IMR-90 (cell line): ENCODE measurements around the gene BMP8B. TPM values are rescaled to one million over a fixed set of nuclear protein-coding genes. Genes with fewer than 3 reads are reported as not detected.

Experiments
- ATAC-seq: fragments of 200-7000 bp; cut with Tn5 transposase; 2 replicates; pipeline ENCODE4 v1.9.1; 2020; ENCODE audit warnings: low read depth, mild to moderate bottlenecking, moderate library complexity
- BruUV-seq: library from RNA; stranded (reverse); fragments of 400-500 nt; replicated peaks from 2 replicates; lab custom pipeline; 2021; lab: Mats Ljungman, UMichigan
- CTCF ChIA-PET: fragments of 300-600 bp; formaldehyde crosslinking; extraction: SDS; loops from one replicate; lab custom pipeline; 2021; ENCODE audit warnings: antibody characterized with exemption; lab: Yijun Ruan, JAX
- POLR2A ChIA-PET: fragments of 300-600 bp; sonication (Branson Sonifier 250); formaldehyde crosslinking; loops from one replicate; lab custom pipeline; 2022; ENCODE audit warnings: antibody characterized with exemption; ENCODE audit not compliant: unreplicated experiment; lab: Charles Lee
- DNase-seq: peaks from one replicate; pipeline ENCODE4 v3.0.0; 2013
- H2AFZ ChIP-seq: replicated peaks from 2 replicates; pipeline ENCODE3; 2013; ENCODE audit warnings: low read length, mild to moderate bottlenecking; ENCODE audit not compliant: poor library complexity
- H2AK5ac ChIP-seq: 2 replicates; pipeline ENCODE4 v1.6.1; 2013; ENCODE audit warnings: low read depth, low read length, inconsistent platforms
- H2AK9ac ChIP-seq: replicated peaks from 2 replicates; pipeline ENCODE3; 2013; ENCODE audit warnings: mild to moderate bottlenecking, low read depth, low read length, moderate library complexity; ENCODE audit not compliant: poor library complexity
- H2BK120ac ChIP-seq: 2 replicates; pipeline ENCODE4 v1.6.1; 2013; ENCODE audit warnings: low read depth, low read length, inconsistent platforms
- H2BK15ac ChIP-seq: 3 replicates; pipeline ENCODE4 v1.6.1; 2013; ENCODE audit warnings: low read depth, low read length, inconsistent platforms
- H2BK20ac ChIP-seq: 2 replicates; pipeline ENCODE4 v1.6.1; 2013; ENCODE audit warnings: low read depth, mild to moderate bottlenecking, inconsistent platforms, low read length, moderate library complexity
- H2BK5ac ChIP-seq: 2 replicates; pipeline ENCODE4 v1.6.1; 2013; ENCODE audit warnings: mild to moderate bottlenecking, low read depth, low read length, inconsistent platforms; ENCODE audit not compliant: poor library complexity, severe bottlenecking
- H3K14ac ChIP-seq: replicated peaks from 2 replicates; pipeline ENCODE4 v1.6.1; 2013; ENCODE audit warnings: low read depth, low read length, inconsistent platforms
- H3K18ac ChIP-seq: 2 replicates; pipeline ENCODE4 v1.6.1; 2013; ENCODE audit warnings: low read depth, low read length, control low read depth
- H3K23ac ChIP-seq: 2 replicates; pipeline ENCODE4 v1.6.1; 2013; ENCODE audit warnings: low read depth, low read length, inconsistent platforms
- H3K27ac ChIP-seq: 2 replicates; pipeline ENCODE4 v1.5.1; 2013; ENCODE audit warnings: mild to moderate bottlenecking, control low read depth, low read length; ENCODE audit not compliant: insufficient read depth
- H3K27me3 ChIP-seq: 2 replicates; pipeline ENCODE4 v1.6.1; 2013; ENCODE audit warnings: low read length; ENCODE audit not compliant: control insufficient read depth, insufficient read depth
- H3K36me3 ChIP-seq: 2 replicates; pipeline ENCODE4 v1.6.1; 2013; ENCODE audit warnings: low read length, mixed read lengths; ENCODE audit not compliant: control insufficient read depth, insufficient read depth
- H3K4ac ChIP-seq: 2 replicates; pipeline ENCODE4 v1.6.1; 2013; ENCODE audit warnings: low read depth, low read length, inconsistent platforms
- H3K4me1 ChIP-seq: 2 replicates; pipeline ENCODE4 v1.6.1; 2013; ENCODE audit warnings: low read length, mixed read lengths; ENCODE audit not compliant: control insufficient read depth, insufficient read depth
- H3K4me2 ChIP-seq: 2 replicates; pipeline ENCODE4 v1.6.1; 2013; ENCODE audit warnings: low read depth, mild to moderate bottlenecking, control low read depth, low read length, moderate library complexity
- H3K4me3 ChIP-seq: 2 replicates; pipeline ENCODE4 v1.5.1; 2013; ENCODE audit warnings: low read depth, mild to moderate bottlenecking, control low read depth, low read length, moderate library complexity; ENCODE audit not compliant: insufficient read depth
- H3K56ac ChIP-seq: 2 replicates; pipeline ENCODE4 v1.6.1; 2013; ENCODE audit warnings: low read length, inconsistent platforms; ENCODE audit not compliant: insufficient read depth; ENCODE audit errors: extremely low read depth
- H3K79me1 ChIP-seq, 2 experiments: 2 replicates each; pipeline ENCODE4 v1.6.1; 2013; ENCODE audit warnings: low read length in 2 of 2, inconsistent platforms in 1 of 2, low read depth in 1 of 2
- H3K9ac ChIP-seq: 2 replicates; pipeline ENCODE4 v1.6.1; 2013; ENCODE audit warnings: low read depth, low read length, control low read depth
- H3K9me1 ChIP-seq: 2 replicates; pipeline ENCODE4 v1.6.1; 2013; ENCODE audit warnings: low read length, inconsistent platforms; ENCODE audit not compliant: insufficient read depth
- H3K9me3 ChIP-seq: 2 replicates; pipeline ENCODE4 v1.6.1; 2013; ENCODE audit warnings: low read length; ENCODE audit not compliant: control insufficient read depth, insufficient read depth
- H4K20me1 ChIP-seq: 2 replicates; pipeline ENCODE4 v1.6.1; 2013; ENCODE audit warnings: low read length, inconsistent platforms; ENCODE audit not compliant: insufficient read depth
- H4K5ac ChIP-seq: 2 replicates; pipeline ENCODE4 v1.6.1; 2013; ENCODE audit warnings: mild to moderate bottlenecking, low read depth, low read length, control low read depth
- H4K8ac ChIP-seq, 2 experiments: 2 replicates each; pipeline ENCODE4 v1.6.1; 2013; ENCODE audit warnings: low read depth in 2 of 2, low read length in 2 of 2, control low read depth in 1 of 2, inconsistent platforms in 1 of 2
- H4K91ac ChIP-seq: 2 replicates; pipeline ENCODE4 v1.6.1; 2013; ENCODE audit warnings: low read depth, low read length, inconsistent platforms; ENCODE audit not compliant: insufficient read depth
- CEBPB ChIP-seq: IDR thresholded peaks from 2 replicates; pipeline ENCODE4 v1.6.1; 2012; ENCODE audit warnings: low read depth, low read length, improper control_type of control experiment
- CHD1 ChIP-seq: IDR thresholded peaks from 2 replicates; pipeline ENCODE4 v1.6.1; 2012; ENCODE audit warnings: low read depth, low read length, improper control_type of control experiment
- FOS ChIP-seq: fragments of 150-350 bp; IDR thresholded peaks from 2 replicates; pipeline ENCODE4 v1.6.1; 2016; ENCODE audit warnings: low read depth, low read length
- MAZ ChIP-seq: IDR thresholded peaks from 2 replicates; pipeline ENCODE4 v1.6.1; 2012; ENCODE audit warnings: low read depth, mild to moderate bottlenecking, low read length, improper control_type of control experiment, moderate library complexity, borderline replicate concordance
- POLR2A ChIP-seq: IDR thresholded peaks from 2 replicates; pipeline ENCODE4 v1.6.1; 2012; ENCODE audit warnings: mild to moderate bottlenecking, low read depth, low read length
- RAD21 ChIP-seq: IDR thresholded peaks from 2 replicates; pipeline ENCODE4 v1.6.1; 2012; ENCODE audit warnings: low read length, improper control_type of control experiment
- RFX5 ChIP-seq: IDR thresholded peaks from 2 replicates; pipeline ENCODE4 v1.8.0; 2012; ENCODE audit warnings: low read depth, mild to moderate bottlenecking, low read length, moderate library complexity
- USF2 ChIP-seq: fragments of 150-350 bp; IDR thresholded peaks from 2 replicates; pipeline ENCODE4 v1.6.1; 2017; ENCODE audit warnings: mild to moderate bottlenecking, antibody characterized with exemption, low read length, low read depth
- WGBS, 2 experiments: methylation state at CpG; one replicate each; pipeline versions ENCODE4 v1.1.5 to v1.1.7; 2013; ENCODE audit warnings: missing lambda C conversion rate in 2 of 2; ENCODE audit not compliant: insufficient read length in 1 of 2; ENCODE audit errors: extremely low coverage in 2 of 2; 5-methylcytosine and 5-hydroxymethylcytosine counted together
- dilution Hi-C: fragments of 300-500 bp; cut with HindIII; formaldehyde crosslinking; loops from one replicate; pipeline ENCODE4 v1.14.3; 2018; ENCODE audit warnings: low sequenced_read_pairs; ENCODE audit not compliant: unreplicated experiment
- in situ Hi-C: fragments of 300-500 bp; cut with MboI; formaldehyde crosslinking; loops from 3 replicates; pipeline ENCODE4 v1.14.3; 2019; ENCODE audit warnings: low sequenced_read_pairs, inconsistent platforms, mixed read lengths
- intact Hi-C: fragments of 100-400 bp; cut with micrococcal nuclease; formaldehyde crosslinking; loops from 2 replicates; pipeline ENCODE4 v1.10.0; 2022
- polyA plus RNA-seq, 3 experiments: library from polyadenylated mRNA; depleted of rRNA; stranded (reverse); fragments of >200 nt; gene quantifications; 2 replicates each; pipeline ENCODE4 v1.2.3, GENCODE V29; 2012; ENCODE audit warnings: low replicate concordance in 1 of 3
- total RNA-seq: library from RNA; depleted of rRNA; stranded (reverse); fragments of >200 nt; gene quantifications from 2 replicates; pipeline ENCODE4 v1.2.3, GENCODE V29; 2012

Gene BMP8B
- total and polyA plus RNA-seq, 2 of the 4 experiments (the other 2 are of a cell fraction), result not detected

GRCh38 chr1:39777306-39777705 is 11.4 kb downstream of the BMP8B start:
- H3K9me3 ChIP-seq, result no peaks in the 10 kb centered on the region
- TF ChIP-seq FOS (no peak), POLR2A (no peak), USF2 (no peak), MAZ (no peak), CEBPB (no peak), RFX5 (no peak), CHD1 (no peak), RAD21 (no peak)
- CTCF ChIA-PET, result no interaction called here
- H4K5ac ChIP-seq, result no peak overlapping the region
- BruUV-seq, result no TSS peak
- no peak overlapping the region for H4K8ac ChIP-seq
- intact Hi-C loops (no loop called here), in situ Hi-C loops (no loop called here), dilution Hi-C loops (no loop called here)
- H4K20me1 ChIP-seq, result no peaks in the 10 kb centered on the region
- no peak overlapping the region for H3K23ac ChIP-seq
- DNase-seq, result no peak
- no peak overlapping the region for H3K27ac ChIP-seq
- POLR2A ChIA-PET, result no interaction called here
- no peak overlapping the region for H2AFZ ChIP-seq
- no peak for ATAC-seq
- 60% methylated on average over 3 of the region's 4 CpGs; no CpG with 5 or more reads in 1 of the 2 experiments for WGBS, 2 experiments
- no peaks in the 10 kb centered on the region for H3K79me1 ChIP-seq
- no peak overlapping the region for H4K91ac ChIP-seq
- H3K56ac ChIP-seq, result no peak overlapping the region
- no peak overlapping the region for H2BK20ac ChIP-seq
- H2AK5ac ChIP-seq, result no peak overlapping the region
- H2BK120ac ChIP-seq, result no peak overlapping the region
- H2BK5ac ChIP-seq, result no peak overlapping the region
- H3K4me3 ChIP-seq, result no peak overlapping the region
- no peak overlapping the region for H3K9ac ChIP-seq
- no peaks in the 10 kb centered on the region for H3K9me1 ChIP-seq
- H2BK15ac ChIP-seq, result no peak overlapping the region
- H3K4me2 ChIP-seq, result no peak overlapping the region
- H3K18ac ChIP-seq, result no peak overlapping the region
- H3K14ac ChIP-seq, result no peak overlapping the region
- no peak overlapping the region for H2AK9ac ChIP-seq
- H3K36me3 ChIP-seq, result no peaks in the 10 kb centered on the region
- no peak overlapping the region for H3K4ac ChIP-seq
- peaks cover 30% of the 10 kb centered on the region for H3K27me3 ChIP-seq
- H3K4me1 ChIP-seq, result no peaks in the 10 kb centered on the region
